HG03565 (cell line): ENCODE results near the gene FHAD1.
"Not testable (repeated sequence)": the region's sequence is repeated elsewhere in the genome, so short reads cannot be mapped to it uniquely, and the experiment has no call there.

ENCODE experiments used
- ATAC-seq: cut with Tn5 transposase; IDR thresholded peaks from one replicate; pipeline ENCODE4 v1.9.1; 2021; ENCODE audit warnings: mild to moderate bottlenecking, moderate library complexity; ENCODE audit not compliant: unreplicated experiment

Gene FHAD1

GRCh38 chr1:15362096-15362736 is 115.2 kb downstream of the FHAD1 start:
- ATAC-seq, result no peak

DNA sequence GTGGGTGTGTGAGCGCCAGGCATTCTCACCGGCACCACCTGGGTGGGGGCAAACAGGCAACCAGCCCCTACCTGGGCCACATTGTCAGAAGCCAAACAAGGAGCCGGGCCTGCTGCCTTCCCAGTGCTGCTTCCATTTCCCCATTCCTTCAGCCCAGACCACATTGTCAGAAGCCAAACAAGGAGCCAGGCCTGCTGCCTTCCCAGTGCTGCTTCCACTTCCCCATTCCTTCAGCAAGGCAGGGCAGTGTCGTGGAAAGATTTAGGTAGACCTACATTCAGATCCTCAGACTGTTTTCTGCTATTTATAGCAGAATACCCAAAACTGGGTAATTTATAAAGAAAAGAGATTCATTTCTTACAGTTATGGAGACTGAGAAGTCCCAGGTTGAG is 115.7 kb downstream of the FHAD1 start:
- no peak for ATAC-seq

DNA sequence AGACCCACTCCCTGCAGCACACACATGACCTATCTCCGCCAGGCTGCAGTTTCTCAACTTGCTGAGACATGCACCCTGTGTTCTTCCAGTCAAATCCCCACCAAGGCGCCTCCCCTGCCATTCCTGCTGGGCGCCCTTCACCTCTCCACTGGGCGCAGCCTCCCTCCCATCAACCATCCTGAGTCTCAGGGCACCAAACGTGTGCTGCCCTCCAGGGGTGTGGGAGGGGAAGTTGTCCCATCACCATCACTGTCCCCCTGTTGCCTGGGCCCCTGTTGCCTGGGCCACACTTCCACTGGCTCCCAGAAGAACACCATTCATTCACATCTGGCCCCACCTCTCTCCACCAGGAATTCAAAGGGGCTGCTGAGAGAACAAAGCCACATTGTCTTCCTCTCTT is 117.7 kb downstream of the FHAD1 start:
- no peak for ATAC-seq

DNA sequence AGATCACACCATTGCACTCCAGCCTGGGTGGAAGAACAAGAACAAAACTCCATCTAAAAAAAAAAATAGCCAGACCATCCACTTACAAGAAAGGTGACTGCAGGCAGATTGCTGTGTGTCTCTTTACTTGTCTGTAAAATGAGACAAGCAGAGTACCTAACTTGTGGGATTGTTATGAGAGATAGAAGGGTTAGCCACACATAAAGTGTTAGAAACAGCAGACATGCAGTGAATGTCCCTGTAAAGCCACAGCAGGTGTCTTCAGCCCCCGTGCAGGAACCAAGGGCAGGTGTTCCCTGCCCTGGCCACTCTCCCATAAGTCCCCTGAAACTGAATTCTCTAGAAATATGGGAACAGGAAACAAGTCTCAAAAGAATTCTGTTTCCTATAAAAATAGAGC is 121.9 kb downstream of the FHAD1 start:
- no peak for ATAC-seq

DNA sequence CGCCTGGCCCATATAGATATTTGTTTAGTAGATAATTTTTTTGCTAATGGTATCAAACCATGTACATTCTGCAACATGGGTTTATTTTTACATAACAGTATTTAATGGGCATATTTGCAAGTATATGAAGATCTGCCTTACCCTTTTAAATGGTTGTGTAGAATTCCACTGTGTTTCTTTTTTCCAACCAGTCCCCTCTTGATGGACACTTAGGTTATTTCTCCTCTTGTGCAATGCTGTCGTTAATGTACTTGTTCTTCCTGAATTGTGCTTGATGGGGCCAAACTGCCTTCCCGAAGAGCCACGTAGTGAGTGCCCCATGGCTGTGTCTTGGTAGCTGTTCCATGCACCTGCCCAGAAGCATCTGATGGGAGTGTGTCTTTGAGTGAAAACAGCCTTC is 123.2 kb downstream of the FHAD1 start:
- no peak for ATAC-seq

GRCh38 chr1:15370781-15371520 is 123.9 kb downstream of the FHAD1 start:
- no peak for ATAC-seq

- no peak for ATAC-seq
These were observed 124.9 kb downstream of the FHAD1 start for GRCh38 chr1:15371610-15372545.

DNA sequence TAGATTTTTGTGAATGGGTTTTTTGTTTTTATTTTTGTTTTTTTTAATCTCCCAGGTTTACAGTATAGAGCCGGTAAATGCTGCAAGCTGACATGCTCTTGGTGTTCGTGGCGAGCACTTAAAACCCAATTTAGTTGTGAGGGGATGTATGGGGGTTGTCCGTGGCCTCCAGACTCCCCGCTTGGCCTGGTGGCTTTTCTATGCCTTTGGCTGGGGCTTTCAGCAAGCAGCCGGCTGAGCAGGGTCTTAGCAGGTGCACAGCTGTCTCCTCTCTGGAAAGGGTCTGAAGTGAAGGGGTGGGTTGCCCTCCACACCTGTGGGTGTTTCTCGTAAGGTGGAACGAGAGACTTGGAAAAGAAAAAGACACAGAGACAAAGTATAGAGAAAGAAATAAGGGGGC is 131.7 kb downstream of the FHAD1 start:
- no peak for ATAC-seq

GRCh38 chr1:15379151-15379550 is 132.1 kb downstream of the FHAD1 start:
- not testable (repeated sequence) for ATAC-seq

- no peak for ATAC-seq
These were observed 133.8 kb downstream of the FHAD1 start for GRCh38 chr1:15380601-15381508.

DNA sequence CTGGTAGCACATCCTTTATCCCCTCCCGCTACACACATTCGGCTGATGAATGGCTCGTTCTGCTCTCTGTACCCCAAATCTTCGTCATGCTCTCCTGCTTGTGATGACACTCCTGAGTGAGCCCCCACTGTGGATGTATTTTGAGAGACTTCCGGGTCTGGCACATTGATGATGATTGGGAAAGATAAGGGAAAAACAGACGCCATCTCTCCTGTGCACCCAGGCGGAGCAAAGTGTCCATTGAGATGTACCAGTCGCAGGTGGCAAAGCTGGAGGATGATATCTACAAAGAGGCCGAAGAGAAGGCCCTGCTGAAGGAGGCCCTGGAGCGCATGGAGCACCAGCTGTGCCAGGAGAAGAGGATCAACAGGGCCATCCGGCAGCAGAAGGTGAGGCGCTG is 134.8 kb downstream of the FHAD1 start:
- no peak for ATAC-seq

DNA sequence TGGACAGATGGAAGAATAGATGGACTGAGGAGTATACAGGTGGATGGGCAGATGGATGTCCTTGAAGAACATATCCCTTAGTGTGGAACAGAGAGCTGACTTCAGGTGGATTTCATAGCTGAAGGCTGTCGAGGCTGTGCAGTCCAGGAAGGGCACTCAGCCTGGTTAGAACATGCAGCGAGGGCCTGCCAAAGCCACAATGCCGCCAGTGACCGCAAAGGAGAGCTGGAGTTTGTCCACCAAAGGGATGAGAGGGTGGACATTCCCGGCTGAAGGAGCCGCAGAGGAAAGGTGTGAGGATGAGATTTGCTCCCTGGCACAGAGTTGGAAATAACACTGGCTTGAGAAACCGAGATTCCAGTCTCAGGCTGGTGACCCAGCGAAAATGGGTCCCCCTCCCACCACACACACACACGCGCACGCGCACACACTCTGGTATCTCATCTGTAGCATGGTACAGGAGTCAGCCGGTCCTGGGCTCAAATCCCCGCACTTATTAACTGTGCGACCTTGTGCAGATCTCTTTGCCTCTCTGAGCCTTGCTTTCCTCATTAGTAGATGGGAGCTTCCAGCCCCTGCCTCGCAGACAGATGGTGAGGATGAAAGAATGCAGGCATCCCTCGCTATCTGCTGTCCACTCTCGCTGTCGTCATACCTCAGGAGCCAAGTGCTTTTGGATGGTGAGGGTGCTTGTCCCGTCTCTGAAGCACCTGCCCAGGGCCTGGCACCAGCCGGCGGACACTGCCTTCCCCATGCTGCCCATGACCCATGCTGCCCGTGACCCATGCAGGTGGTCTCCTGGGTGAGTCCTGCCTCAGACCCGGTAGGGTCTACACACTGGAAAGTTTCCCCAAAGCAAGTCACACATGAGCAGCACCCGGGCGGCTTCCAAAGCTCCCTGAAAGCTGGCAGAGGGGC is 135.8 kb downstream of the FHAD1 start:
- ATAC-seq, result no peak

DNA sequence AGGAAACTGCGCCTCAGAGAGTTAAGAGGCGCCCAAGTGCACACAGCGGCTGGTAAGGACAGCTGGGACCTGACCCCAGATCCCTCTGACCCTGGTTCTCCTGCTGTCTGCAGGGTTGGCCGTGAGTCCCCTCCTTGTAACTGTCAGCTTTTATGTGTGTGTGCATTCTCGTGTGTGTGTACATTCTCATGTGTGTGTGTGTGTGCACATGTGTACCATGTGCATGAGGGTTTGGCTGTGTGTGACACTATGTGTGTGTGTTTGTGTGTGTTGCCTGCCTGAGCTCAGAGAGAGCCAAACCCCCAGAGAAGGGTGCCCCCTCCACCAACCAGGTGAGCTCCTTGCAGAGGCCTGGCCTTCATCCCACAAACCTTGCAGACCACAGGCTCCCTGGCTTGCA is 136.8 kb downstream of the FHAD1 start:
- no peak for ATAC-seq

- ATAC-seq, result no peak
These were observed 137.4 kb downstream of the FHAD1 start for GRCh38 chr1:15384301-15384901.

- ATAC-seq, result no peak
These were observed 138.4 kb downstream of the FHAD1 start for GRCh38 chr1:15385420-15385819.

DNA sequence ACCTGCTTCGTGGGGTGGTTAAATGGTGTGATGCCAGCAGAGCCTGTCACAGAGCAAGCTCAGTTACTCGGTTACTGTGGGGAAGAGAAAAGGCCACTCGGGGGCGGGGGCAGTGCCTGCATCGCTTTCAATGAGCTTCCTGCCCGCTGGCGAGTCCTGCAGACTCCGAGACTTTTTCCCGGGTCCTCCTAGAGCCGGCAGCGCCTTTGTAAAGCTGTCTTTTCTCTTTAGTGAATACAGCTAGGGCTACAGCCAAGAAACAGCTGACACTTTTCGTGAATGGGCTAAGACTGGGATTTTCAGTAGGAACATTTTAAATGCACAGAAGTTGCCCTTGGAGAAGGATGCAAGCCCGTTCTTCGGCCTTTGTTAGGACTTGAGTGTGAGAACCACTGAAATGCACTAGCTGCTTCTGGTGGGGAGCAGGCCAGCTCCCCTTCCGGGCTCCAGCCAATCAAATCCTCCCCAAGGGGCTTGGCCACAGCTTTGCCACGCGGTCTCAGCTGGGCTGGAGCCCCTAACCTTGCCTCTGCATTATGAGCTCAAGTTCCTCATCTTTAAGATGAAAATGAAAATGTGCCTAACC is 139.2 kb downstream of the FHAD1 start:
- ATAC-seq, result no peak

- no peak for ATAC-seq
These were observed 141.3 kb downstream of the FHAD1 start for GRCh38 chr1:15388201-15388880.

- not testable (repeated sequence) for ATAC-seq
These were observed 142.8 kb downstream of the FHAD1 start for GRCh38 chr1:15389828-15390227.
